Activated CD4-positive, alpha-beta T cell treated with anti-CD3 and anti-CD28 coated beads, Interleukin-2, amount 10 ng/mL, durations not matched to agents 7 days and 5 days (primary cell): ENCODE measurements around the gene FAM174C. TPM values are rescaled to one million over a fixed set of nuclear protein-coding genes. Genes with fewer than 3 reads are reported as not detected.
"Not testable (repeated sequence)": the region's sequence is repeated elsewhere in the genome, so short reads cannot be mapped to it uniquely, and the experiment has no call there.

Source experiments
- CTCF ChIA-PET: fragments of 350-600 bp; sonication (Branson Sonifier 250); formaldehyde crosslinking; loops from one replicate; lab custom pipeline; 2021; ENCODE audit warnings: antibody characterized with exemption; lab: Charles Lee
- POLR2A ChIA-PET: fragments of 350-600 bp; sonication (Branson Sonifier 250); formaldehyde crosslinking; loops from one replicate; lab custom pipeline; 2021; ENCODE audit warnings: antibody characterized with exemption; lab: Charles Lee
- DNase-seq: peaks from one replicate; pipeline ENCODE4 v3.0.0-alpha.2; 2020
- H3K27ac Mint-ChIP-seq: one replicate; pipeline ENCODE4 v1.8.0; 2021; ENCODE audit warnings: mild to moderate bottlenecking, moderate library complexity, mixed read lengths
- H3K27me3 Mint-ChIP-seq: one replicate; pipeline ENCODE4 v1.8.0; 2021; ENCODE audit warnings: mixed read lengths
- H3K36me3 Mint-ChIP-seq: one replicate; pipeline ENCODE4 v1.8.0; 2021; ENCODE audit warnings: low read depth, mixed read lengths
- H3K4me1 Mint-ChIP-seq: one replicate; pipeline ENCODE4 v1.8.0; 2021; ENCODE audit warnings: mixed read lengths
- H3K4me3 Mint-ChIP-seq: one replicate; pipeline ENCODE4 v1.8.0; 2021; ENCODE audit warnings: mild to moderate bottlenecking, moderate library complexity, mixed read lengths
- H3K9me3 Mint-ChIP-seq: one replicate; pipeline ENCODE4 v1.8.0; 2021; ENCODE audit warnings: mixed read lengths
- total RNA-seq, 2 experiments: library from RNA; stranded (reverse); gene quantifications; one replicate each; pipeline ENCODE4 v1.2.3, GENCODE V29; 2021

Gene FAM174C
- total RNA-seq, 2 experiments from 2014 or later: 47.8 to 51.5 TPM

DNA sequence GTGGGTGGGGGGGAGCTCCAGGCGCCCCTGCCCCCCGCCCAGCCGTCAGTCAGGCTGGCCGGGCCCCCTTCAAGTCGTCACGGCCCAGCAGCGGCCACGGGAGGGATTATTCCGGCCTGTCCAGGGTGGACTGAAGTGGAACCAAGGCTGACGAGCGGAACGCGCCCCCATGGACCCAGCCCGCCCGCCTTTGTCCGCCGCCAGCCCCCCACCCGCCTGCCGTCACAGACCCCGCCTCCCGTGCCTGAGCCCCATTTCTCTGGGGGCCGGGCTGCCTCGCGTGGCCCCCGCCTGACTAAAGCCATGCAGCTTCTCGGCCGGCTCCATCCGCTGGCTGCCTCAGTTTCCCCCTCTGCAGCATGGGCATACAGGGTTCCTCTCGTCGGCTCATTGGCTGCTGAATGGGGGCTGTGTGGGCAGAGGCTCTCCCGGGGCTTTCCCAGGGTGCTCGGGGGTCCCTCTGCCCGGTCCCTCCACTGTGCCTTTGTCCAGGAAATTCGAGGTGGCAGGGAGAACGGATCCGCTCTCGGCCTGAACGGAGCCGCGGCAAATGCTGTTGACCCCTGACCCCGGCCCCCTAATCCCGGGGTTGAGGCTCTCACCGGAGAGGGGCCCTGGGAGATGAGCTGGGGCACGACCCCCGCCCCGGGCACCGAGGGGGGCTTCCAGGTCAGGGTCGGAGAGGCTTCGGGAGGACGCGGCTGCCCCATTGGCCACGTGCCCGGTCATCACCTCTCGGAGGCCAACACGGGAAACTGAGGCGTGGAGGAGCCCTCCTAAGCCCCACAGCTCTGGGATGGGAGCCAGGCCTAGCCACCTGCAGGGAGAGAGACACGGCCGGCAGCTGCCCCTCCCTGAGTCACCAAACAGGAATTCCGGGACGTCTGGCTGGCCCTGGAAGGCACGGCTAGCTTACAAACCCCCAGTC, 37.7 kb downstream of the FAM174C start:
- H3K36me3 Mint-ChIP-seq: no peaks in the 10 kb centered on the region
- H3K27me3 Mint-ChIP-seq: peaks cover 10% of the 10 kb centered on the region
- H3K27ac Mint-ChIP-seq: no peak overlapping the region
- DNase-seq: no peak
- CTCF ChIA-PET: interaction anchor here (1.1 kb wide), 1 partner anchor 34 kb away, joined by 4 read pairs; no protein-coding TSS in a partner anchor
- POLR2A ChIA-PET: no interaction called here
- H3K9me3 Mint-ChIP-seq: no peaks in the 10 kb centered on the region
- H3K4me1 Mint-ChIP-seq: no peaks in the 10 kb centered on the region
- H3K4me3 Mint-ChIP-seq: no peak overlapping the region

DNA sequence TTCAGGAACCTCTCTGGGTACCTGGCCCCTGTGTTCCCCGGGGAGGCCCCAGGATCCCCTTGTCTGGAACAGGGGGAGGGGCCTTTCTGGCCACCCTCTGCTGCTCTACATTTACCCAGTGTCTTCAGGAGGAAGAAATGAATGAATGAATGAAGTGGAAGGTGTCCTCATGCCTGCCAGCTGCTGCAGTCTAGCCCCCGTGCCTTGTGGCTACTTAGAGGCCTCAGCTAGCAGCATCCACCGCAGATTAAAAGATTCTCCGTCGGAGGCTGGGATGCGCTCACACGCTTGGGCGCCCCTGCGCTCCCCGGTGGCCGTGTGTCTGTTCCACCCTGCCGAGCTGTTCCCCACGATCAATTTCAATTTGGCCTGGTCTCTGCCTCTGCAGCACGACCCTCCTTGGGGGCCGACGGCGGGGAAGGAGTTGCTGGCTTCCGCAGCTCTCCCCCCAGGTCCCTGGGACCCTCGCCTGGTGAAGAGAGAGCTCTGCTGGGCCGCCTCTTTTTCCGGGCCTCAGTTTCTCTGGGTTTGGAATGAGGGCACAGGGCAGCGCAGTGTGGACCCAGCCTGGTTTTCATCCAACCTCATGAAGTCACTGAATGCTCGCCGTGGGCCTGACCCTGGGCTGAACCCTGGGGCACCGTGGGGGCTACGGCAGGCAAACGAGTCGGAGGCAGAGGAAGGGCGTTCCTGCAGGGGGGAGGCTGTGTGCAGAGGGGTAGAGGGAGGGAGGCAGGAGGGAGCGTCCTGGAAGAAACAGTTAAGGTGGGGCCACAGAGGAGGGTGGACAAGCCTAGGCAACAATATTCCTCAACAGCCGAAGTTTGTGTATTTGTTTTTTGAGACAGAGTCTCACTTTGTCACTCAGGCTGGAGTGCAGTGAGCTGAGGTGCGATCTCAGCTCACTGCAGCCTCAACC, 38.6 kb downstream of the FAM174C start:
- Mint-ChIP-seq H3K27ac (no peak overlapping the region), H3K9me3 (no peaks in the 10 kb centered on the region), H3K27me3 (peaks cover 12% of the 10 kb centered on the region), H3K4me1 (no peaks in the 10 kb centered on the region), H3K36me3 (no peaks in the 10 kb centered on the region), H3K4me3 (no peak overlapping the region)
- ChIA-PET POLR2A (no interaction called here), CTCF (interaction anchor here (1.1 kb wide), 2 partner anchors 33 to 145 kb away, joined by 3 to 4 read pairs; no protein-coding TSS in a partner anchor)
- DNase-seq: no peak

DNA sequence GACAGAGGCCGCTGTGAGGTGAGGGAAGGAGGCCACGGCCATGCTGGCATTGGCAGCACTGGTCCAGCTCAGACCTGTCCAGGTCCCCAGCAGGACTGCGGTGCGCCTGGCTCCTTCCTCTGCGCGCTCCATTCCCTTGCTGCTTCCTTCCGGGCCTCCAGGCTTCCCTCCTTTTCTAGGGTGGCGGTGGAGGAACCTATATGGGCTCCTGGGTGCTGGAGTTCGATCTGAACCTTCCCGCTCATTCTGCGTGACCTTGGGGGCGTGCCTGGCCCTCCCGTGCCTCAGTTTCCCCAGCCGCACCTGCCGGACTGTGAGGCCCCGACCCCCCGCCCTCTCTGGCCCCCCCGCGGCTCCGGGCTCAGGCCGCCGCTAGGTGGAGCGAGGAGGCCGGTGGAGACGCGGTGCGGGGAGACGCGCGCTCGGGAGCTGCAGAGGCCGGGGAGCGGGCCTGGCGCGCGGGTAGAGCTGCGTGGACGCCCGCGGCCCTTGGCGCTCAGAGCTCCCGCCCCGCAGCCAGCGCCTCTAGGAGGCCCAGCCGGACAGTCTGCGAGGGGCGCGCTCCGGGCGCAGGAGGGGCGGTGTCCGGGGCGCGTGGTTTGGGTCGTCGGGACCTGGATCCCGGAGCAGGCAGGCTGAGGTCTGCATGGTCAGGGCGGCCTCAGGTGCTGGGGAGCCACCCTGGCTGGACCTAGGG, 40.3 kb downstream of the FAM174C start:
- no peak overlapping the region for H3K4me3 Mint-ChIP-seq
- no peaks in the 10 kb centered on the region for H3K9me3 Mint-ChIP-seq
- peak; percentile 24 for DNase-seq
- no peaks in the 10 kb centered on the region for H3K4me1 Mint-ChIP-seq
- no peaks in the 10 kb centered on the region for H3K36me3 Mint-ChIP-seq
- POLR2A ChIA-PET: no interaction called here
- H3K27me3 Mint-ChIP-seq: peaks cover 16% of the 10 kb centered on the region
- no peak overlapping the region for H3K27ac Mint-ChIP-seq
- CTCF ChIA-PET: interaction anchor here (0.6 to 1.4 kb wide), 3 partner anchors 11 to 175 kb away, joined by 3 to 4 read pairs (median 4); partner anchors contain the start of gene REEP6

DNA sequence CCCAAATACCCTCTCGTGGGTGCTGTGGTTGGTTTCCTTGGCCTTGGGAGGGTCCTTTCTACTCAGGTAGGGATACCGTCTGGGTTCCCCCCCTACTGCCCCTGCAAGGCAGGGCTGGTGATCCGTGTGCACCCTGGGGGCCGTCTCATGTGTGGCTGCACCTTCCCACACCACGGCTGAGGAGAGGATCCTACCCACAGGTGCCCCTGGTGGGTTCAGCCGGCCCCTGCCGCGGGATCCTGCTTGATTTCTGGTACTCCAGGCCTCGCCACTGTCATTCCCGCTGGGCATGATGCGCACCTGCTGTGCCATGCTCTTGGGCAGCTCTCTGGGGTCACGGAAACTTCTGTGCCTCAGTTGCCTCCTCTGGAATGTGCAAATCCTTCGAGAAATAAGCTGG, 41.1 kb downstream of the FAM174C start:
- ChIA-PET CTCF (interaction anchor here (0.6 to 1.6 kb wide), 3 partner anchors 10 to 37 kb away, joined by 3 to 4 read pairs (median 3); no protein-coding TSS in a partner anchor), POLR2A (no interaction called here)
- H3K4me1 Mint-ChIP-seq: no peaks in the 10 kb centered on the region
- H3K27me3 Mint-ChIP-seq: peaks cover 16% of the 10 kb centered on the region
- H3K4me3 Mint-ChIP-seq: no peak overlapping the region
- no peaks in the 10 kb centered on the region for H3K36me3 Mint-ChIP-seq
- H3K9me3 Mint-ChIP-seq: no peaks in the 10 kb centered on the region
- H3K27ac Mint-ChIP-seq: no peak overlapping the region
- DNase-seq: no peak

DNA sequence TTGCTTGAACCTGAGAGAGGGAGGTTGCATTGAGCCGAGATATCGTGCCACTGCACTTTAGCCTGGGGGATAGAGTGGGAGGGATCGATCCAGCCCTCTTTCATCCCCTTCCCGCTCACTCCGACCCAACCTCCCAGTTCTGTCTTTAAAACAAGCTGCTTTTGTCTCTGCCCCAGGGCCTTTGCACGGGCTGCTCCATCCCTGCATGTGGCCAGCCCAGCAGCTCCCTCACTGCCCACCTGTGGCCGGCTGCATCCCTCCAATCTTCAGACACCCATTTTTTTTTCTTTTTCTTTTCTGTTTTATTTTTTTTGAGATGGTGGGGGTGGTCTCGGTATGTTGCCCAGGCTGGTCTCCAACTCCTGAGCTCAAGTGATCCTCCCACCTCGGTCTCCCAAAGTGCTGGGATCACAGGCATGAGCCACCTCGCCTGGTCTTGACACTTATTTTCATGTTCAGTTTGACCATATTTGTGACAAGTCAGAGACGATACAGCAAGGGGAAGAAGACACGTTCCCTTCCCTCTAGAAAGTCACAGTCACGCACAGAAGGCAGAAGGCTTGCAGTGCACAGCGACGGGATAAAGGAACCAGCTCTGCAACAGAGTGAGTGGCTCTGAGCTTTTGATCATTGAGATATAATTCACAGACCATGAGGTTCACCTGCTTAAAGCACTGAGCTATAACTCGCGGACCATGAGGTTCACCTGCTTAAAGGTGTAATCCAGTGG, 42.1 kb downstream of the FAM174C start:
- Mint-ChIP-seq H3K4me3 (no peak overlapping the region), H3K36me3 (no peaks in the 10 kb centered on the region), H3K27ac (no peak overlapping the region), H3K4me1 (no peaks in the 10 kb centered on the region), H3K27me3 (peaks cover 16% of the 10 kb centered on the region), H3K9me3 (no peaks in the 10 kb centered on the region)
- no peak for DNase-seq
- POLR2A ChIA-PET: interaction anchor here (0.5 kb wide), 1 partner anchor 127 kb away, joined by 3 read pairs; no protein-coding TSS in a partner anchor
- CTCF ChIA-PET: interaction anchor here (0.6 to 1.6 kb wide), 4 partner anchors 9 to 66 kb away, joined by 3 read pairs; partner anchors contain the start of gene NDUFS7

DNA sequence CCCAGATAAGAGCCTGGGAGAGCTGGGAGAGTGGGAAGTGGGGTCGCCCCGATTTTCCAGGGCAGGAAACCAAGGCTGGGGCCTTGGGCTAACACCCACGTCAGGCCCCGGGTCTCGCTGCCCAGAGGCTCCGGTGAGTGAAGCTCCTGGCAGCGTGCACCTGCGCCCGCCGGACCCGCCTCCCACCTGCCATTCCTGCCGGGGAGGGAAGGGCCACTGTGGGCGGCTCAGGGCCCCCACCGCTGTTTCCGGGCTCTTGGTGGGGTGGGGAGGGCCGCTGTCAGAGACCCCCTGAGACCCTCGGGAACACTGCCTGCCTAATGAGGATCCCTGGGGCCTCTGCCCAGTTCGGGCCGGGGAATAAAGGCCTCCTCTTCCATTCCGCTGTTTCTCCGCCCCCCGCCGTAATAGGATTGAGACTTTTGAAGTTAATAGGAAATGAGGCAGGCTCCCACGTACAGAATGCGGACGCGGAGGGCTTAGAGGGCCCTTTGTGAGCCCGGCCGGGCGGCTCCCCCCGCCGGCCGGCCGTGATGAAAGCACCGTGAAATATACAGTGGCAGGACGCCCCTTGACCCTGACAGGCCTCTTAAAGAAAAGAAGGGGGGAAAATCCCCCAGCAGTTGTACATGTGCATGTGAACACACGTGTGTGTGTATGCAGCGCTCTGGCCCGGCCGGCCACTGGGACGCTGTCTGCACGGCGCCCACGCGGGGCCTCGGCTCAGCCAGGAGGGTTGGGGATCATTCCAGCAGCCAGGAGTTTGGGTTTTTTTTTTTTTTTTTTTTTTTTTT, 43.5 kb downstream of the FAM174C start:
- ChIA-PET CTCF (no interaction called here), POLR2A (no interaction called here)
- no peaks in the 10 kb centered on the region for H3K36me3 Mint-ChIP-seq
- DNase-seq: no peak
- H3K9me3 Mint-ChIP-seq: no peaks in the 10 kb centered on the region
- no peaks in the 10 kb centered on the region for H3K4me1 Mint-ChIP-seq
- H3K4me3 Mint-ChIP-seq: no peak overlapping the region
- peaks cover 25% of the 10 kb centered on the region for H3K27me3 Mint-ChIP-seq
- no peak overlapping the region for H3K27ac Mint-ChIP-seq

DNA sequence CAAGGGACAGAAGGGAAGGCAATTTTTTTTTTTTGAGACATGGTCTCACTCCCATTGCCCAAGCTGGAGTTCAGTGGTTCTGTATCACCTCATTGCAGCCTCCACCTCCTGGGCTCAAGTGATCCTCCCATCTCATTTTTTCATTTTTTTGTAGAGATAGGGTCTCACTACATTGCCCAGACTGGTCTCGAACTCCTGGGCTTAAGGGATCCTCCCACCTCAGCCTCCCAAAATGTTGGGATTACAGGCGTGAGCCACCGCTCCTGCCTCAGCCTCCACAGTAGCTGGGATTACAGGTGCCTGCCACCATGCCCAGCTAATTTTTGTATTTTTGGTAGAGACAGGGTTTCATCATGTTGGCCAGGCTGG, 44.9 kb downstream of the FAM174C start:
- CTCF ChIA-PET, H3K9me3 Mint-ChIP-seq, H3K4me3 Mint-ChIP-seq, H3K4me1 Mint-ChIP-seq, H3K27ac Mint-ChIP-seq, POLR2A ChIA-PET, H3K36me3 Mint-ChIP-seq, DNase-seq: not testable (repeated sequence)
- H3K27me3 Mint-ChIP-seq: peaks cover 33% of the 10 kb centered on the region

DNA sequence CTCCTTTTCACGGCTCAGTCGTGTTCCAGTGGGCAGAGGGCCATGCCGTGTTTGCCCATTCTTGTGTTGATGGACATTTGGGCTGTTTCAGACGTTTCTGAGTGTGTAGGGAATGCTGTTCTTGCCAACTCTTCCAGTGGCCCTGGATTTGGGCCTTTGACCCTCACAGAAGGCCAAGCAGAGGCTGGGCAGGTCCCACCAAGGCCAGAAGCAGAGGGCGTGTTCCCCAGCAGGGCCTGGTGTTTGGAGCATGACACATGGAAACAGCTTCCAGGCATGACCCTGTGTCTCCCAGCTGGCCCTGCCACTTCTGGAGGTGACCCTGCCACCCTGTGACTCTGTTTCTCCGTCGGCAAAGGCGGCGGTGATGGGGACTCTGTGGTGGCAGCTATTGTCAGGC, 46.2 kb downstream of the FAM174C start:
- Mint-ChIP-seq H3K36me3 (no peaks in the 10 kb centered on the region), H3K27ac (peak overlapping the region; percentile 50), H3K4me3 (no peak overlapping the region), H3K9me3 (no peaks in the 10 kb centered on the region), H3K27me3 (peaks cover 39% of the 10 kb centered on the region), H3K4me1 (no peaks in the 10 kb centered on the region)
- CTCF ChIA-PET: no interaction called here
- DNase-seq: no peak
- POLR2A ChIA-PET: interaction anchor here (0.6 kb wide), 1 partner anchor 13 kb away, joined by 4 read pairs; no protein-coding TSS in a partner anchor

DNA sequence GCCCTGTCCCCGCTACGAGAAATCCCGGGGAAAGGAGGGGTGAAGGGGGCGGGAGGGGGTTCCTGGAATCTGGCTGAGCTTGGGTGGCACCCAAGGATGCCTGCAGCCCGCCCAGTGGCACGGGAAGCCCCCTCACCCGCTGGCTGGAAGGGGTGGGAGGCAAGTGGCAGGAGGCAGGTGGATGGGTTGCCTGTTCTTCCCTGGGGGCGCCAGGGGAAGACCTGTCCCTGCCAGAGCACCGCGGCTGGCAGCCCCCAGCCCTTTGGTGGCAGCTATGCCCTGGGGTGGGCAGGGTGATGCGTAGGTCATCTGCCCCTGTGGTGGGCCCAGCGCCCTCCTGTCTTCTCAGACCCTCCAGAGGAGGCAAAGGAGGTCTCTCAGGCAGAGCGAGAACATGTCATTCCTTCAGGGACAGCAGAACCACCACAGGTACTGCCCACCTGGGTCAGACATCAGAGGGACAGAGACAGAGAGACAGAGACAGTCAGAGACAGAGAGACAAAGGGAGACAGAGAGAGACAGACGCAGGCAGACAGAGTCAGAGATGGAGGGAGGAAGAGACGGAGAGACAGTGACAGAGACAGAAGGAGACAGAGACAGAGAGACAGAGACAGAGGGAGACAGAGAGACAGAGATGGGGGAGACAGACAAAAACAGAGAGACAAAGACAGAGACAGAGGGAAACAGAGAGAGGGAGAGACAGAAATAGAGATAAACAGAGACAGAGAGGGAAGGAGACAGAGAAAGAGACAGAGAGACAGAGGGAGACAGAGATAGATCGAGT, 47.1 kb downstream of the FAM174C start:
- H3K36me3 Mint-ChIP-seq: no peaks in the 10 kb centered on the region
- H3K9me3 Mint-ChIP-seq: no peaks in the 10 kb centered on the region
- H3K27ac Mint-ChIP-seq: no peak overlapping the region
- POLR2A ChIA-PET: no interaction called here
- no peak overlapping the region for H3K4me3 Mint-ChIP-seq
- CTCF ChIA-PET: no interaction called here
- no peak for DNase-seq
- no peaks in the 10 kb centered on the region for H3K4me1 Mint-ChIP-seq
- peaks cover 35% of the 10 kb centered on the region for H3K27me3 Mint-ChIP-seq

DNA sequence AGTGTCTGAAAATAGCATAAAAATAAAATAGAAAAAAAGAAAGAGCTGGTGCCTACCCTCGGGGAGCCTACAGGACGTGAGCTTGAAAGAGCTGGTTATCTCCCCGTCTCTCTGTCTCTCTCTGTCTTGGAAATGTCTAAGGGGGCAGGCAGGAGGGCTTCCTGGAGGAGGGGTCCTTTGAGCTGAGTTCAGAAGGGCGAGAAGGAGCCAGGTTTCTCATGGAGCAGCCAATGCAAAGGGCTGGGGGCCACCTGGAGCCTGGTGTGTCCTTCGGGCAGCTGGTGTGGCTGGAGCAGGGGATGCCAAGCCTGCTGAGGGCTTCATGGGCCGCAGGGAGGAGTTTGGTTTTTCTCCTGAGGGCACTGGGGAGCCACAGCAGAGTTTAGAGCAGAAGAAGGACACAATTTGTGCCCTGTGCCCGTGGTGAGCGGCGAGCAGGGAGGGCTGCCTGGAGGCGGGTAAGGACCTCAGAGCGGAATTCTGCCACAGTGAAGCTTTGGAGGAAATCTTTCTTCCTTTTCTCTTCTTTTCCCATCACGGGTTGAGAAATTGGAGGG, 49.0 kb downstream of the FAM174C start:
- no peak for DNase-seq
- Mint-ChIP-seq H3K9me3 (no peaks in the 10 kb centered on the region), H3K27ac (no peak overlapping the region), H3K27me3 (peaks cover 26% of the 10 kb centered on the region), H3K4me1 (no peaks in the 10 kb centered on the region), H3K4me3 (no peak overlapping the region), H3K36me3 (no peaks in the 10 kb centered on the region)
- ChIA-PET CTCF (no interaction called here), POLR2A (no interaction called here)
